Fibroblast of the aortic adventitia (primary cell): Measurements from ENCODE around the gene DPP8. TPM values are rescaled to one million over a fixed set of nuclear protein-coding genes. Genes with fewer than 3 reads are reported as not detected.

ENCODE experiments used
- DNase-seq: peaks from one replicate; pipeline ENCODE4 v3.0.0-alpha.2; 2010; ENCODE audit warnings: low read depth
- H3K4me3 ChIP-seq: 2 replicates; pipeline ENCODE4 v1.5.1; 2011; ENCODE audit warnings: low read depth, mild to moderate bottlenecking, control low read depth, low read length, moderate library complexity
- total RNA-seq: library from RNA; depleted of rRNA; stranded (reverse); fragments of >200 nt; gene quantifications from 2 replicates; pipeline ENCODE4 v1.2.3, GENCODE V29; 2012; ENCODE audit warnings: low replicate concordance
- TF ChIP-seq, protein P1 (sequence below): IDR thresholded peaks from 2 replicates; pipeline ENCODE4 v1.5.1; 2011; ENCODE audit warnings: mild to moderate bottlenecking, low read length, control low read depth, inconsistent platforms; ENCODE audit not compliant: insufficient read depth

DPP8 gene
- total RNA-seq, 1 donor = 46.5 TPM

DNA sequence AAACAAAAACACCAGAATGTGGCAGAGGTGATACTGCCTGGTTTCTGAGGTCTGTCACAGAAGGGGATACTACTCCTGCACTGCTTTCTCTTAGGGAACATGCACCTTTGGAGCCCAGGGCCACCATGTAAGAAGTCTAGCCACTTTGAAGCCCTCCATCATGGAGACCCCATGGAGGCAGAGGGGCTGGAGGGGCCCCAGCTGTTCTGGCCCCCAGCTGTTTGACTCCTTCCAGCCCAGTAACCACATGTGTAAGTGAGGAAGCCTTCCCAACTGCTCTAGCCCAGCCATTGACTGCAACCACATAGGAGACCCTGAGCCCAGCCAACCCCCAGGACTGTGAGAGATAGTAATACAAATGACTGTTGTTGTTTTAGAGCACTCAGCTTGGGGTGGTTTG, 85.8 kb downstream of the DPP8 start:
- no peak overlapping the region for H3K4me3 ChIP-seq
- TF ChIP-seq, protein P1, sequence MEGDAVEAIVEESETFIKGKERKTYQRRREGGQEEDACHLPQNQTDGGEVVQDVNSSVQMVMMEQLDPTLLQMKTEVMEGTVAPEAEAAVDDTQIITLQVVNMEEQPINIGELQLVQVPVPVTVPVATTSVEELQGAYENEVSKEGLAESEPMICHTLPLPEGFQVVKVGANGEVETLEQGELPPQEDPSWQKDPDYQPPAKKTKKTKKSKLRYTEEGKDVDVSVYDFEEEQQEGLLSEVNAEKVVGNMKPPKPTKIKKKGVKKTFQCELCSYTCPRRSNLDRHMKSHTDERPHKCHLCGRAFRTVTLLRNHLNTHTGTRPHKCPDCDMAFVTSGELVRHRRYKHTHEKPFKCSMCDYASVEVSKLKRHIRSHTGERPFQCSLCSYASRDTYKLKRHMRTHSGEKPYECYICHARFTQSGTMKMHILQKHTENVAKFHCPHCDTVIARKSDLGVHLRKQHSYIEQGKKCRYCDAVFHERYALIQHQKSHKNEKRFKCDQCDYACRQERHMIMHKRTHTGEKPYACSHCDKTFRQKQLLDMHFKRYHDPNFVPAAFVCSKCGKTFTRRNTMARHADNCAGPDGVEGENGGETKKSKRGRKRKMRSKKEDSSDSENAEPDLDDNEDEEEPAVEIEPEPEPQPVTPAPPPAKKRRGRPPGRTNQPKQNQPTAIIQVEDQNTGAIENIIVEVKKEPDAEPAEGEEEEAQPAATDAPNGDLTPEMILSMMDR = no peak
- no peak for DNase-seq

DNA sequence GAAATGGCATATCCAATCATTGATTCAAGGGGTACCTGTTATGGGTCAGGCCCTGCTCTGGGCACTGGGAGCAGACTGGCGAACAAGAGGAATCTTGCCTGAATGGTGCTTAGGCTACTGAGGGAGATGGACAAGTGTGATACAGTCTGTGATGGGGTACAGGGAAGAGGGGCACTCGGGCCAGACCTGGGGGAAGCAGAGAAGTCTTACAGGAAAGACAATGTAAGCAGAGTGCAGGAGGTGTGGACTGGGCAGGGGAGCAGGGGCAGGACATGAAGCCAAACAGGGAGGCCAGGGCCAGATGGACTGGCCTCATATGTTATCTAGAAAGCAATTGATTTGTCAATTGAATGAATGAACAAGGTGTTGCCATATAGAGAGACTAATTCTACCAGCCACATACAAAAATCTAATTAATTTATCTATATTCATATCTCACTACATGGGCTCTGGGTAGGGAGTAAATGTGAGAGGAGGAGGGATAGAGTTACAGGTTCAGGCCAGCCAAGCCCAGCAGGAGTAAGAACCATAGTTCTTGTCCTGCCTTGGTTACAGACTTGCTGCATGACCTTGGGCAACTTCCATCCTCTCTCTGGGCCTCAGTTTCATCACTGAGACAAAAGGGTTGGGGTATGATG, 91.2 kb downstream of the DPP8 start:
- DNase-seq = no peak
- no peak overlapping the region for H3K4me3 ChIP-seq
- TF ChIP-seq, protein P1 = no peak

- TF ChIP-seq, protein P1 = no peak
- H3K4me3 ChIP-seq = no peak overlapping the region
- DNase-seq = no peak
These were observed 92.8 kb downstream of the DPP8 start for GRCh38 chr15:65424683-65425082.

- no peak for DNase-seq
- TF ChIP-seq, protein P1 = no peak
- no peak overlapping the region for H3K4me3 ChIP-seq
These were observed 93.4 kb downstream of the DPP8 start for GRCh38 chr15:65423976-65424679.

GRCh38 chr15:65423150-65423975, 94.1 kb downstream of the DPP8 start:
- no peak overlapping the region for H3K4me3 ChIP-seq
- TF ChIP-seq, protein P1 = no peak
- no peak for DNase-seq

- TF ChIP-seq, protein P1 = no peak
These were observed 95.9 kb downstream of the DPP8 start for GRCh38 chr15:65421360-65422215.

More at GRCh38 chr15:65421360-65422215, 95.9 kb downstream of the DPP8 start:
- no peak for DNase-seq
- peak overlapping the region; percentile 61 for H3K4me3 ChIP-seq
